Uterus (tissue), 4 donors: ENCODE data around the gene PA2G4. TPM values are rescaled to one million over a fixed set of nuclear protein-coding genes. Genes with fewer than 3 reads are reported as not detected.

Experiments used
- DNase-seq, 2 donors: peaks; one replicate each; pipeline ENCODE4 v3.0.0-alpha.2; 2019 to 2020
- H3K27ac ChIP-seq, 2 donors: fragments of 200-600 bp; sonication (generic); 1 replicate in 1 of 2; 2 replicates in 1 of 2; pipeline ENCODE4 v1.5.1; 2016 to 2018
- H3K27me3 ChIP-seq, 2 donors: fragments of 200-600 bp; sonication (generic); one replicate each; pipeline ENCODE4 v1.5.1; 2018 to 2019; ENCODE audit warnings: control low read depth in 1 of 2
- H3K36me3 ChIP-seq, 2 donors: fragments of 200-600 bp; sonication (generic); one replicate each; pipeline ENCODE4 v1.5.1; 2019; ENCODE audit warnings: control low read depth in 1 of 2
- H3K4me1 ChIP-seq, 2 donors: fragments of 200-600 bp; sonication (generic); one replicate each; pipeline ENCODE4 v1.5.1; 2018 to 2019; ENCODE audit warnings: control low read depth in 1 of 2
- H3K4me3 ChIP-seq, 2 donors: fragments of 200-600 bp; sonication (generic); 1 replicate in 1 of 2; 2 replicates in 1 of 2; pipeline ENCODE4 v1.5.1; 2018 to 2019; ENCODE audit warnings: mild to moderate bottlenecking in 1 of 2
- H3K9me3 ChIP-seq, 2 donors: fragments of 200-600 bp; sonication (generic); one replicate each; pipeline ENCODE4 v1.5.1; 2019; ENCODE audit warnings: control low read depth in 1 of 2
- POLR2A ChIP-seq, 2 donors: fragments of 450-650 bp; IDR thresholded peaks; one replicate each; pipeline ENCODE4 v1.6.1; 2016; ENCODE audit warnings: antibody characterized with exemption in 2 of 2, mild to moderate bottlenecking in 1 of 2, moderate library complexity in 1 of 2
- intact Hi-C: fragments of 100-400 bp; cut with DNase I; formaldehyde crosslinking; loops from one replicate; pipeline ENCODE4 v1.15.1; 2023; ENCODE audit warnings: low total_unique reads
- total RNA-seq, 4 donors: library from RNA; depleted of rRNA in 3 of 4; stranded (reverse); fragments of >200 nt in 3 of 4; gene quantifications; one replicate each; pipeline versions ENCODE4 v1.1.0 to v1.2.4, GENCODE V29; 2014 to 2023
- TF ChIP-seq, protein P1 (sequence below), 4 experiments: fragments of 200-600 bp in 2 of 4; fragments of 450-650 bp in 2 of 4; sonication (generic) in 2 of 4; IDR thresholded peaks; one replicate each; pipeline ENCODE4 v1.5.1; 2016 to 2019; ENCODE audit warnings: antibody characterized with exemption in 4 of 4, mild to moderate bottlenecking in 2 of 4, moderate library complexity in 1 of 4
- donor health status: DM: yes; HTN: yes; CAD: no.

PA2G4 gene
- total RNA-seq, 4 donors from 2014 or later: 64.4 to 120 (median 81.0) TPM

DNA sequence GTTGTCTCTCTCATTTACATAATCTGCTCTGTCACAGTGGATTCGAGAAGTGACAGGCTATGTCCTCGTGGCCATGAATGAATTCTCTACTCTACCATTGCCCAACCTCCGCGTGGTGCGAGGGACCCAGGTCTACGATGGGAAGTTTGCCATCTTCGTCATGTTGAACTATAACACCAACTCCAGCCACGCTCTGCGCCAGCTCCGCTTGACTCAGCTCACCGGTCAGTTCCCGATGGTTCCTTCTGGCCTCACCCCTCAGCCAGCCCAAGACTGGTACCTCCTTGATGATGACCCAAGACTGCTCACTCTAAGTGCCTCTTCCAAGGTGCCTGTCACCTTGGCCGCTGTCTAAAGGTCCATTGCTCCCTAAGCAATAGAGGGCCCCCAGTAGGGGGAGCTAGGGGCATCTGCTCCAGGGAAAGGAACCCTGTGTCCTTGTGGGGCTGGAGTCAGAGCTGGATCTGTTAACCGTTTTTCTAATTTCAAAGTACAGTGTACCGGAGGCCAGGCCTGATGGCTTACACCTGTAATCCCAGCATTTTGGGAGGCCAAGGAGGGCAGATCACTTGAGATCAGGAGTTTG, 19.3 kb upstream of the PA2G4 start:
- H3K27ac ChIP-seq: no peak overlapping the region
- intact Hi-C loops: no loop called here
- peaks cover 0 to 3% of the 10 kb centered on the region in 2 donors for H3K4me1 ChIP-seq
- H3K4me3 ChIP-seq: no peak overlapping the region
- no peak for DNase-seq
- H3K36me3 ChIP-seq: no peaks in the 10 kb centered on the region
- H3K9me3 ChIP-seq: no peaks in the 10 kb centered on the region
- H3K27me3 ChIP-seq: no peaks in the 10 kb centered on the region
- no peak for TF ChIP-seq POLR2A (IDR thresholded peaks at IDR 0.05)
- TF ChIP-seq, protein P1, sequence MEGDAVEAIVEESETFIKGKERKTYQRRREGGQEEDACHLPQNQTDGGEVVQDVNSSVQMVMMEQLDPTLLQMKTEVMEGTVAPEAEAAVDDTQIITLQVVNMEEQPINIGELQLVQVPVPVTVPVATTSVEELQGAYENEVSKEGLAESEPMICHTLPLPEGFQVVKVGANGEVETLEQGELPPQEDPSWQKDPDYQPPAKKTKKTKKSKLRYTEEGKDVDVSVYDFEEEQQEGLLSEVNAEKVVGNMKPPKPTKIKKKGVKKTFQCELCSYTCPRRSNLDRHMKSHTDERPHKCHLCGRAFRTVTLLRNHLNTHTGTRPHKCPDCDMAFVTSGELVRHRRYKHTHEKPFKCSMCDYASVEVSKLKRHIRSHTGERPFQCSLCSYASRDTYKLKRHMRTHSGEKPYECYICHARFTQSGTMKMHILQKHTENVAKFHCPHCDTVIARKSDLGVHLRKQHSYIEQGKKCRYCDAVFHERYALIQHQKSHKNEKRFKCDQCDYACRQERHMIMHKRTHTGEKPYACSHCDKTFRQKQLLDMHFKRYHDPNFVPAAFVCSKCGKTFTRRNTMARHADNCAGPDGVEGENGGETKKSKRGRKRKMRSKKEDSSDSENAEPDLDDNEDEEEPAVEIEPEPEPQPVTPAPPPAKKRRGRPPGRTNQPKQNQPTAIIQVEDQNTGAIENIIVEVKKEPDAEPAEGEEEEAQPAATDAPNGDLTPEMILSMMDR (IDR thresholded peaks at IDR 0.05): no peak

DNA sequence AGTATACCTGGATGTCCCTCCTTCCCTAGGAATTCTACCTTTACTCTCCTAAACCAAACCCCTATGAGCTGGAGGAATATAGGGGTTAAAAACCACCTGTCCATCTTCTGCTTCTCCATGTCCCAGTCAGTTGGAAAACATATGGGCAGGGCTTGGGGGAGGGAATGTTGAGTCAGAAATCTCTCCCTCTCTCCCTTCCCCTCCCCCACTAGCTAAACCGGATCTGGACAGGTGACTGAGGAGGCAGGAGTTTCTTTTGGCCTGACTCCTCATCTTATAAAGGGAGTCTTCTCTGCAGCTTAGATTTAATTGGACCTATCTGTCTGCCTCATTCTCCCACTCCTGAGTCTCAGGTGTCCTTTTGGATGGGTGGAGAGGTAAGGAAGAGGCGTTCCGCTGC, 18.3 kb upstream of the PA2G4 start:
- H3K27me3 ChIP-seq: no peaks in the 10 kb centered on the region
- H3K27ac ChIP-seq: no peak overlapping the region
- no peaks in the 10 kb centered on the region for H3K9me3 ChIP-seq
- TF ChIP-seq POLR2A (IDR thresholded peaks at IDR 0.05): no peak
- TF ChIP-seq, protein P1 (IDR thresholded peaks at IDR 0.05): no peak
- no peaks in the 10 kb centered on the region for H3K36me3 ChIP-seq
- intact Hi-C loops: no loop called here
- H3K4me1 ChIP-seq: no peaks in the 10 kb centered on the region
- no peak overlapping the region for H3K4me3 ChIP-seq
- no peak for DNase-seq

- Histone ChIP-seq H3K36me3 (no peaks in the 10 kb centered on the region), H3K4me1 (no peaks in the 10 kb centered on the region), H3K9me3 (no peaks in the 10 kb centered on the region), H3K27me3 (no peaks in the 10 kb centered on the region), H3K27ac (no peak overlapping the region), H3K4me3 (no peak overlapping the region)
- no peak for TF ChIP-seq POLR2A (IDR thresholded peaks at IDR 0.05)
- TF ChIP-seq, protein P1 (IDR thresholded peaks at IDR 0.05): no peak
- DNase-seq: no peak
- intact Hi-C loops: no loop called here
Measured at GRCh38 chr12:56086608-56087007, 17.8 kb upstream of the PA2G4 start.

DNA sequence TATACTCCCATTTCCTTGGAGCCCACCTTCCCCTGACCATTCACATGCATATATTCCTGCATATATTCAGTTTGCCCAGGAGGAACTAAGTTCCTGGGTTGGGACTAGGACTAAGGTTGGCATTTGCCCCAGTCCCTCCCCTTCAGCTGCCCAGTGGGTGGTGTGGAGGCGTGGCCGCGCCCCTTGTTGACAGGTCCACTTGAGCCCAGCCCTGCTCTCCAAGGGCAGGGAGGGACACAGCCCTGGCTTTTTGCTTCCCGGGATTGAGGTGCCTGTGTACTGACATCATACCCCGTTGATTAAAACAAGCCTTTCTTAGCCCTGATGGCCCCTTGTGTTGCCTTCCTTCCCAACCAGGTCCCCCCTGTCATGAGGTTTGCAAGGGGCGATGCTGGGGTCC, 17.1 kb upstream of the PA2G4 start:
- Histone ChIP-seq H3K4me3 (no peak overlapping the region), H3K9me3 (no peaks in the 10 kb centered on the region), H3K27me3 (no peaks in the 10 kb centered on the region), H3K27ac (no peak overlapping the region), H3K4me1 (no peaks in the 10 kb centered on the region), H3K36me3 (no peaks in the 10 kb centered on the region)
- DNase-seq: no peak
- no peak for TF ChIP-seq POLR2A (IDR thresholded peaks at IDR 0.05)
- TF ChIP-seq, protein P1 (IDR thresholded peaks at IDR 0.05): no peak
- intact Hi-C loops: no loop called here

- no peak overlapping the region for H3K27ac ChIP-seq
- no peaks in the 10 kb centered on the region for H3K27me3 ChIP-seq
- no peaks in the 10 kb centered on the region for H3K4me1 ChIP-seq
- TF ChIP-seq, protein P1 (IDR thresholded peaks at IDR 0.05): no peak
- TF ChIP-seq POLR2A (IDR thresholded peaks at IDR 0.05): no peak
- DNase-seq: no peak
- intact Hi-C loops: no loop called here
- H3K9me3 ChIP-seq: no peaks in the 10 kb centered on the region
- no peak overlapping the region for H3K4me3 ChIP-seq
- no peaks in the 10 kb centered on the region for H3K36me3 ChIP-seq
Measured at GRCh38 chr12:56097738-56098137, 6.6 kb upstream of the PA2G4 start.
